Left renal pelvis (tissue), 4 donors: ENCODE measurements around the gene KLHL26. TPM values are rescaled to one million over a fixed set of nuclear protein-coding genes. Genes with fewer than 3 reads are reported as not detected.
"Not testable (repeated sequence)": the region's sequence is repeated elsewhere in the genome, so short reads cannot be mapped to it uniquely, and the experiment has no call there.

Source experiments
- DNase-seq, 4 donors: peaks; one replicate each; pipeline ENCODE4 v3.0.0-alpha.2; 2013; ENCODE audit warnings: low read depth in 4 of 4, low spot score in 3 of 4
- polyA plus RNA-seq, 4 donors: library from polyadenylated mRNA; unstranded; fragments of 120-200 nt; gene quantifications; one replicate each; pipeline ENCODE4 v1.2.1, GENCODE V29; 2013; ENCODE audit not compliant: insufficient read length in 4 of 4

Gene KLHL26
- polyA plus RNA-seq = 10 to 100 TPM in 1 of 4 donors, 1 to 10 TPM in 3; 5.1 to 10.3 (median 6.4) TPM

- DNase-seq = no peak
Measured at GRCh38 chr19:18636969-18637629, at the start of gene KLHL26. Gene KLHL26, plus strand, starts transcription at chr19:18637028. Its CDS starts 27 bp downstream, at chr19:18637055.

- no peak for DNase-seq
Measured at GRCh38 chr19:18587561-18587960, 49.3 kb upstream of the KLHL26 start.

- no peak for DNase-seq
Measured at GRCh38 chr19:18587962-18588610, 48.7 kb upstream of the KLHL26 start.

GRCh38 chr19:18588611-18589379, 48.0 kb upstream of the KLHL26 start, which contains the start of gene REX1BD:
Gene REX1BD, plus strand, starts transcription at chr19:18588798. Its CDS starts 4 bp downstream, at chr19:18588802.
- DNase-seq = peak in 3 of 4 donors; percentile 56 to 79 (median 66)

GRCh38 chr19:18589380-18590272, 47.2 kb upstream of the KLHL26 start:
- no peak for DNase-seq

GRCh38 chr19:18590273-18591272, 46.3 kb upstream of the KLHL26 start:
- peak in 3 of 4 donors; percentile 56 to 74 (median 69) for DNase-seq

- DNase-seq = no peak
Measured at GRCh38 chr19:18591735-18592385, 45.0 kb upstream of the KLHL26 start.

GRCh38 chr19:18592732-18593131, 44.1 kb upstream of the KLHL26 start:
- not testable (repeated sequence) for DNase-seq

GRCh38 chr19:18593367-18594095, 43.3 kb upstream of the KLHL26 start:
- DNase-seq = no peak

- peak in 2 of 4 donors; percentile 65 to 73 for DNase-seq
Measured at GRCh38 chr19:18594096-18594823, 42.6 kb upstream of the KLHL26 start.

- no peak for DNase-seq
Measured at GRCh38 chr19:18594824-18595373, 41.9 kb upstream of the KLHL26 start.

GRCh38 chr19:18595475-18595874, 41.4 kb upstream of the KLHL26 start:
- DNase-seq = no peak

GRCh38 chr19:18596752-18597157, 40.1 kb upstream of the KLHL26 start:
- no peak for DNase-seq

GRCh38 chr19:18597809-18598660, 38.8 kb upstream of the KLHL26 start:
- no peak for DNase-seq

- no peak for DNase-seq
Measured at GRCh38 chr19:18599485-18599884, 37.3 kb upstream of the KLHL26 start.
